Mesodermal cell (in vitro differentiated cells): Measurements from ENCODE around the gene PNRC2.
"Not testable (repeated sequence)": the region's sequence is repeated elsewhere in the genome, so short reads cannot be mapped to it uniquely, and the experiment has no call there.

Experiments
- H3K27ac ChIP-seq: 2 replicates; pipeline ENCODE4 v1.7.0; 2013; ENCODE audit warnings: mild to moderate bottlenecking, low read depth, low read length, moderate library complexity; ENCODE audit not compliant: severe bottlenecking
- H3K36me3 ChIP-seq: 2 replicates; pipeline ENCODE4 v1.7.1; 2013; ENCODE audit warnings: mild to moderate bottlenecking, low read length, moderate library complexity; ENCODE audit not compliant: control insufficient read depth, insufficient read depth
- H3K4me1 ChIP-seq: one replicate; pipeline ENCODE4 v1.7.1; 2013; ENCODE audit warnings: mild to moderate bottlenecking, low read length; ENCODE audit not compliant: insufficient read depth, control insufficient read depth, poor library complexity, severe bottlenecking
- H3K4me3 ChIP-seq: 2 replicates; pipeline ENCODE4 v1.7.0; 2013; ENCODE audit warnings: low read length, control low read depth, mild to moderate bottlenecking; ENCODE audit not compliant: insufficient read depth, poor library complexity, severe bottlenecking; ENCODE audit errors: extremely low read depth
- H3K9me3 ChIP-seq: 2 replicates; pipeline ENCODE4 v1.7.1; 2013; ENCODE audit warnings: mild to moderate bottlenecking, low read length, moderate library complexity; ENCODE audit not compliant: control insufficient read depth
- WGBS, 2 experiments: methylation state at CpG; one replicate each; pipeline ENCODE4 v1.1.5; 2013; ENCODE audit warnings: missing lambda C conversion rate in 2 of 2; ENCODE audit not compliant: insufficient coverage in 2 of 2; 5-methylcytosine and 5-hydroxymethylcytosine counted together

PNRC2 gene

DNA sequence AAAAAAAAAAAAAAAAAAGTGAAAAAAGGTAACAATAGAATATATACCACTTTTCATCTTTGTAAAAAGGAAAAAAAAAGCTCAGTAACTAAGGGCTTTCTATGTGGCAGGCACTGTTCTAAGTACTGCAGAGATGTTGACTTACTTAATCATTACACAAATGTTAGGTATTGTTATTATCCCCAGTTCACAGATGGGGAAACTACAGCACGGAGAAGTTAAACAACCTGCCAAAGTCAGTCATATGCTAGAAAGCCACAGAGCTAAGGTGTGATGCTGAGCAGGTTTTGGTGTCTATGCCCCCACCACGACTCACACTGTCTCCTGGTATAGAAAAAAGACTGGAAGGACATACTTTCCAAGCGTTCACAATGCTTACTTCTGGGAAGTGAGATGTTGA, 6.6 kb upstream of the PNRC2 start:
- WGBS, 2 experiments: no CpG with 5 or more reads among the region's 3 CpGs
- Histone ChIP-seq H3K4me3 (no peak overlapping the region), H3K4me1 (peaks cover 9% of the 10 kb centered on the region), H3K36me3 (no peaks in the 10 kb centered on the region), H3K27ac (no peak overlapping the region), H3K9me3 (no peaks in the 10 kb centered on the region)

DNA sequence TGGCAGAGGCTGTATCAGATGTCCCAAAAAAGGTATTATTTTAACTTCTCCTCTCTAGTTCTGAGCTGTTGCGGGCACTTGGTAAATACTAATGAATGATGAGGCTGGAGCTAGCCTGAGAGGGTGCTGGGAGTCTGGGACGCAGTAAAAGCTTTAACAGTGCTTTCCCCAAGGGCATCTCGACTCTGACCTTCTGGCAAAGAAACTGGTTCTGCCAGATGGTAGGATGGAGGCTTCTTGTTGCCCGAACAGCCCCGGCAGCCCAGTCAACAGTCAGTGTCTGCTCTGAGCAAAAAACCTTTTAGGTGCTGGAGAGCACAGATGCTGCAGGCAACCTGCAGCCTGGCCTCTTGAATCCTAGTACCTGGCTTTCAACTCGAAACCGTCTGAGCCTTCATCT, 2.5 kb upstream of the PNRC2 start:
- peaks cover 9% of the 10 kb centered on the region for H3K4me1 ChIP-seq
- no peak overlapping the region for H3K4me3 ChIP-seq
- H3K27ac ChIP-seq: no peak overlapping the region
- 89 to 91% methylated on average over 3 to 4 of the region's 7 CpGs for WGBS, 2 experiments
- no peaks in the 10 kb centered on the region for H3K9me3 ChIP-seq
- H3K36me3 ChIP-seq: peaks cover 12% of the 10 kb centered on the region

DNA sequence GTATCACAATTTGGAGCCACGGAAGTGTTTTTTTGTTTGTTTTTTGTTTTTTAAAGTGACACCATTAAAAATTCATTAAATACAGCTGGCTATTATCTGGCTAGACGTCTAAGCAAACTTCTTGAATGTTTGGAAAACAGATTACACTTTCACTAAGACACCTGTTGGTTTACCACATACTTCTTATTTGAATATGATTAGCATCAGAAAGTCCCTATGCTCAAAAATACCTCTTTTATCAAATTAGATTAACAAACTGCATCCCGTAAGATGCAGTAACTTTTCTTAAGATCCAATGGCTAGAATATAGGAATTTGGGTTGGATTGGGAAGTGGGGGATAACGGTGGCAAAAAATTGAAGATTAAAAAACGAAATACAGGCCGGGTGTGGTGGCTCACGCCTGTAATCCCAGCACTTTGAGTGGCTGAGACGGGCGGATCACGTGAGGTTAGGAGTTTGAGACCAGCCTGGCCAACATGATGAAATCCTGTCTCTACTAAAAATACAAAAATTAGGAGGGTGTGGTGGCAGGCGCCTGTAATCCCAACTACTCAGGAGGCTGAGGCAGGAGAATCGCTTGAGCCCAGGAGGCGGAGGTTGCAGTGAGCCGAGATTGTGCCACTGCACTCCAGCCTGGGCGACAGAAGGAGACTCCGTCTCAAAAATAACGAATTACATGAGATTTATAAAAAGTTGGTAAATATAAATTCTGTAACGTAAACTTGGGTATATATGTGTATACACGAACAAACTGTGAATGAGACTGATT, 1.4 kb upstream of the PNRC2 start:
- Histone ChIP-seq H3K4me3 (peak overlapping the region; percentile 85), H3K27ac (peak overlapping the region; percentile 99), H3K36me3 (peaks cover 16% of the 10 kb centered on the region)
- not testable (repeated sequence) for H3K9me3 ChIP-seq, H3K4me1 ChIP-seq
- WGBS, 2 experiments: 82 to 88% methylated on average over 16 to 18 of the region's 19 CpGs

DNA sequence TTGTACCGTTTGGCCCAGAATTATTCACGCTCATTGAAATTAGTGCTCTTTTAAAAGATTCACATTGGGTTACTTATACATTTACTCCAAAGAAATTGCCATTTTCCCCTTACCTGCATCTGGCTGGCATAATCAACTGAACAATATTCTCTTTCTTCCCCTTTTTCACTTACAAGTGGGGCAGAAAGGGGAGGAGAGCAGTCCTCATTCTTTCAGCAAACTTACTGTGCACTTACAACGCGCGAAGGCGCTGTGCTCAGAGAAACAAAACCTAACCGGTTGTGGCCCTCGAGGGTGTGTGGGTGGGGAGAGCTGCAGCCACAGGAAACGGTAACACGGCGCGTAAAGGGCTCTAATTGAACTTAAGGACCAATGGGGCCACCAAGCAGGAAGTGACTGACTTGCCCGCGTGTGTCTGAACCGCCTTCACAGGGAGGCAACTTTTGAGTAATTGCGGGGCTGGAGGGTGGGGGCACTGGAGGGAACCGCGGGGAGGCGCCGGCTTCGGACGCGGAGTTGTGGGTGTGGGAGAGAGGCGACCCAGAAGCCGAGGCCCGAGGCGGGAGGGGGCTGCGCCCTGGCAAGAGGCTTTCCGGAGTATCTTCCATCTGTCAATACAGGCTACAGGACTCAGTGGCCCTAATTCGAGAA, 693 bp upstream of the PNRC2 start:
- H3K9me3 ChIP-seq: no peaks in the 10 kb centered on the region
- peak overlapping the region; percentile 85 for H3K4me3 ChIP-seq
- peaks cover 16% of the 10 kb centered on the region for H3K36me3 ChIP-seq
- H3K4me1 ChIP-seq: peaks cover 7% of the 10 kb centered on the region
- WGBS, 2 experiments: 0 to 7% methylated on average over 23 to 24 of the region's 30 CpGs
- H3K27ac ChIP-seq: peak overlapping the region; percentile 99

DNA sequence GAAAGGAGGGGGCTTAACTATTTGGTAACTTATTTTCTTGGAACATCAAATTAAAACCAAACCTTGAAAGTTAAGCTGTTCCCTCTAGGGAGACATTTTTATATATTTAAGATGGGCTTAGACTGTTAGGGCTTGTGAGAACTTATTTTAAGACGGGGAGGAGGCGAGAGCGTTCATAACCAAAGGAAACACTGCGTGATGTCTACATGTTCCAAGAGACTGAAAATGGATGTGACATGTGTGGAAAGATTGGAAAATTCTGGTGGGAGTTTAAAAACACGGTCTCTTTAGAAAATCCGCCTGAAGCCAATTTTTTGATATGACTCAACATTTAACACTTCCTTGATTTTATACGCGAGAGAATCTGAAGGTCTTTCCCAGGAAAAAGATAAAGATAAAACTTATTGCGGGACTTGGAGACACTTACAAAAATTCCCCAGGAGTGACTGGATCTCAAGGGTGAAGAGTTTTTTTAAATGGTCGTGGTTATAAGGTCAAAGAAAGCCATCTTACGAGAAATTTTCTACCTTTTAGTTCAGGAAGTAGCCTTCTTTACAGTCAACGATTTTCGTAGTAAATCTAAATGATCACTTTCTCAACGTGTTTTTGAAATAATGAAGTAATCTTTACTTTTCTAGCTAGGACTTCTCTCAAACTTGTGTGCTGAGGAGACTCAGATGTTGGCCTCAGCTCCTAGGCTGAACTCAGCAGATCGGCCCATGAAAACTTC, 828 bp downstream of the PNRC2 start:
- Histone ChIP-seq H3K27ac (peak overlapping the region; percentile 99), H3K4me3 (peak overlapping the region; percentile 85), H3K9me3 (no peaks in the 10 kb centered on the region), H3K4me1 (peaks cover 4% of the 10 kb centered on the region), H3K36me3 (peaks cover 20% of the 10 kb centered on the region)
- WGBS, 2 experiments: 0% methylated on average over 5 to 8 of the region's 15 CpGs

DNA sequence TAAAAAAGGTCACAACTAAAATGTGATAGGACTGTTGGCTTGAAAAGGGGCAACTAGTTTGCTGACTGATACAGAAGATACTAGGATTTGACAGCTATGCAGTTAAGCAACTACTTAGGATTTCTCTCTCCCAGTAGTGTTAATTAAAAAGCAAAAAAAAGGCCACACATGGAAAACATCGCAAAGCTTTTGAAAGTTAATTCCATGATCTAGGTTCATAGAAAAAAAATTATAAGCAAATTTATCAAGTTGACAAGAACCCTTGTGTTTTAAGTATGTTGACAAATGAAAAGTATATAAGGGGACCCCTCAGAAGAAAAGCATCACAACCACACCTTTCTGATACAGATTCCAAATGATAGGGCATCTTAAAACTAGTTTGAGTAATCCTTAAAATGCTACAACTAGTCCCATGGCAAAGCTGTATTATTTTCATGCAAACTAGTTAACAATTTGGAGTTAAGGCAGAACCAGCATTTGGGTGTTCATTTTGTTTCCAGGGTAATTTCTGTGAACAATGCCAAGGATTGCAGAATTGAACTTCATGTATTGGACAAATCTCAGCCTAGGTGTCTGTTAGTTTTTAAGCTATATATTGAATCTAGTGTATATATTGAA, 4.1 kb downstream of the PNRC2 start:
- Histone ChIP-seq H3K4me1 (peaks cover 4% of the 10 kb centered on the region), H3K4me3 (no peak overlapping the region), H3K36me3 (peaks cover 38% of the 10 kb centered on the region), H3K27ac (peak overlapping the region; percentile 46), H3K9me3 (no peaks in the 10 kb centered on the region)
- WGBS, 2 experiments: no CpG with 5 or more reads among the region's 1 CpG

DNA sequence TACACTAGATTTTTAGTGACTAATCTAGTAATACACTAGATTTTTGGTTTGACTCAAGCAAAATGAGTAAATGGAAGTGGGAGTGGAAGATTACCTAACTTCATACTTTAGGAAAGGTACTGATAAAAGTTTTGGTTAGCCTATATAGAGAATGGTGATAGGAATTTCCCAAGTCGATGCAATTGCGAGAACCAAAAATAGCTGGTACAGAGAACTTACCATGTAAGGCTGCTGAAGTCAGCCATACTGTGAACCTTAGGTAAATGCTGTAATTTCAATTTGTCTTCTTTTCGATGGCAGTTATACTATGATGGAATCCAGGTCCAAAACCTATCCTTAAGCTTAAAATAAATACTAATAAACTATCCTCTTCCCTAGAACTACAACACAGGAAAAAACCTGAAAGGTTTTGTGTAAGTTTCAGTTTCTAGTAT, 4.6 kb downstream of the PNRC2 start:
- Histone ChIP-seq H3K27ac (peak overlapping the region; percentile 46), H3K9me3 (no peaks in the 10 kb centered on the region), H3K36me3 (peaks cover 38% of the 10 kb centered on the region), H3K4me1 (peaks cover 4% of the 10 kb centered on the region), H3K4me3 (no peak overlapping the region)
- 81 to 100% methylated on average over 2 of the region's 3 CpGs for WGBS, 2 experiments

DNA sequence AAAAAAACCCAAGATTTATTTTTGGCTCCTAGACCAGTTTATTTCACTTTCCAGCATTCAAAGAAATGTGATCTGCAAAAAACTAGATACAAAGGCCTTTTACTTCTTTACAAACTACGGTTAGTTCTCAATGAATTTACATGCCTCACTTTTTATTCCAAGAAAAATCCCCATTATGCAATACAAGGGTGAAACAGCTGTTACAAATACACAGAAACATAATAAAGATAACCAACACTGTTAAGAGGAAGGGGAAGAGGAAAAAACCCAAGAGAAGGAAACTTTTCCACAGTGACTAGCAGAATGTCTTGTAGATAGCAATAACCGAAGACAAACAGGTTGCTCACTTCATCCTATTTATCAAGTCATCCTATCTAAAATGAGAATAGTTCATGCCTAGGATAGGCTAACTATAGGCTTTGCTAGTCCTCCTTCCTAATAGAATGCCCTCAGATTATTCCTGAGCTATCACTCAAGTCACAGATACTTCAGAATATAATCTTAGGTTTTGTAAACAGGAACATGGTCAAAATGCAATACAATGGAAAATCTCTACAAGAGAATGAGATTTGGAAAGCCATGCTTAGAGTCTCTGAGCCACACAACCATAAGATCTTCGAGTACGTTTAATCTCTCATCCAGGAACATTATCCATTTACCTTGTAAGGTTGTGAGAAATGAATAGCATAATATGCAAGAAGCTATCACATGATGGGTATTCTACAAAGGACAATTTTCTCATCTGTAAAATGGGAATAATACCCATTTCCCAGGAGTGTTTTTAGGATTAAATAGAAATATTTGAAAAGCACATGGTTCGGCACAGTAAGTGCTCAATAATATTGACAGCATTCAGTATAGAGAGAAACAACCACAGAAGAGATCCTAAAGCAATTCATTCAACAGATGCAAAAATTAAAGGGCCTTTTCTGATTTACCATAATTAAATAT, 5.4 kb downstream of the PNRC2 start:
- peaks cover 4% of the 10 kb centered on the region for H3K4me1 ChIP-seq
- H3K36me3 ChIP-seq: peaks cover 43% of the 10 kb centered on the region

DNA sequence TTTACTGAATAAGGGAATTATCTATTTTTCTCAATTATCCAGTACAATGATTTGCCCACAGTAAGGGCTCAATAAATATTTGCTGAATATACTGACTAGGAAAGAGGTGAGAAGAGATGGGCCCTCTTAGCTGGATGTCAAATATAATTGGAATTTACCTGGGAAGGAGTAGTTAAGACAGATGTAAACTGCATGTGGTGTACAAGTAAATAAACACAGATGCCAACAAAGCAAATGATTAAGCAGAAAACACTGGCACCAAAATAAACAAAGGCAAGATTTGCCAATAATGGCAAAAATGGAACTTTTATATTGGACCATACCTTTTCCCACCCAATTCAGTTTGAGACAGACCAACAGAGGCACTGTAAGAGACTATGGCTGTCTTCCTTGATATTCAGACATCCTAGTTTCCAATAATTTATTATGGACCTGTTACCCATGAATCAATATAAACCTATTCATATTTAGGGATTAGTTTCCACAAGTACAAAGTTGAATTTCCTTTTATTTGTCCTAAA, 7.4 kb downstream of the PNRC2 start:
- H3K4me3 ChIP-seq: no peak overlapping the region
- peaks cover 50% of the 10 kb centered on the region for H3K36me3 ChIP-seq
- H3K4me1 ChIP-seq: peaks cover 4% of the 10 kb centered on the region
- no peak overlapping the region for H3K27ac ChIP-seq
- no peaks in the 10 kb centered on the region for H3K9me3 ChIP-seq

More for the DNA sequence above, 5.4 kb downstream of the PNRC2 start:
- no peaks in the 10 kb centered on the region for H3K9me3 ChIP-seq
- 100% methylated on average over 1 of the region's 5 CpGs for WGBS, 2 experiments
- no peak overlapping the region for H3K4me3 ChIP-seq
- H3K27ac ChIP-seq: peak overlapping the region; percentile 46
